SK-N-SH treated with all-trans-retinoic acid at 6 μM for 48 hours (cell line): ENCODE measurements around the gene AEBP1.

Source experiments
- ARNTL ChIP-seq: fragments of 450-650 bp; formaldehyde crosslinking; IDR thresholded peaks from 2 replicates; pipeline ENCODE4 v1.5.0; 2020; ENCODE audit warnings: low read depth, mild to moderate bottlenecking, moderate library complexity, borderline replicate concordance
- ISL1 ChIP-seq: fragments of 250-450 bp; sonication (Bioruptor Pico); IDR thresholded peaks from 2 replicates; pipeline ENCODE4 v2.1.2; 2022; ENCODE audit warnings: mild to moderate bottlenecking, moderate library complexity
- OSR1 ChIP-seq: fragments of 250-450 bp; sonication (Bioruptor Pico); IDR thresholded peaks from 2 replicates; pipeline ENCODE4 v1.8.0; 2022; ENCODE audit warnings: moderate library complexity, mild to moderate bottlenecking, inconsistent platforms
- PPARA ChIP-seq: fragments of 250-450 bp; sonication (Bioruptor Pico); IDR thresholded peaks from 2 replicates; pipeline ENCODE4 v1.5.0; 2020; ENCODE audit warnings: mild to moderate bottlenecking, borderline replicate concordance
- RARB ChIP-seq: fragments of 250-450 bp; sonication (Bioruptor Pico); IDR thresholded peaks from 2 replicates; pipeline ENCODE4 v1.8.0; 2021; ENCODE audit warnings: mild to moderate bottlenecking, moderate library complexity
- SNAI2 ChIP-seq: fragments of 250-450 bp; sonication (Bioruptor Pico); IDR thresholded peaks from 2 replicates; pipeline ENCODE4 v1.5.0; 2020; ENCODE audit warnings: mild to moderate bottlenecking, moderate library complexity
- TCF4 ChIP-seq: fragments of 250-450 bp; sonication (Bioruptor Pico); IDR thresholded peaks from 2 replicates; pipeline ENCODE4 v1.8.0; 2021; ENCODE audit warnings: mild to moderate bottlenecking, moderate library complexity, borderline replicate concordance
- TOX ChIP-seq: fragments of 250-450 bp; sonication (Bioruptor Pico); IDR thresholded peaks from 2 replicates; pipeline ENCODE4 v1.8.0; 2021; ENCODE audit warnings: mild to moderate bottlenecking, moderate library complexity, borderline replicate concordance
- ZFP30 ChIP-seq: fragments of 450-650 bp; formaldehyde crosslinking; IDR thresholded peaks from 2 replicates; pipeline ENCODE4 v1.5.0; 2022; ENCODE audit warnings: mild to moderate bottlenecking, moderate library complexity
- ZNF565 ChIP-seq: fragments of 450-650 bp; formaldehyde crosslinking; conservative IDR thresholded peaks from 2 replicates; pipeline ENCODE4 v1.5.0; 2020; ENCODE audit warnings: low read depth, mild to moderate bottlenecking, moderate library complexity
- TF ChIP-seq, protein P1 (sequence below): fragments of 250-450 bp; sonication (Bioruptor Pico); IDR thresholded peaks from 2 replicates; pipeline ENCODE4 v1.8.0; 2021; ENCODE audit warnings: low read depth, mild to moderate bottlenecking, moderate library complexity, borderline replicate concordance
- TF ChIP-seq, protein P2 (sequence below): fragments of 250-450 bp; sonication (Bioruptor Pico); IDR thresholded peaks from 2 replicates; pipeline ENCODE4 v1.5.1; 2020; ENCODE audit warnings: low read depth, mild to moderate bottlenecking, moderate library complexity
- TF ChIP-seq, protein P3 (sequence below): fragments of 250-450 bp; sonication (Bioruptor Pico); IDR thresholded peaks from 2 replicates; pipeline ENCODE4 v1.8.0; 2020; ENCODE audit warnings: mild to moderate bottlenecking, moderate library complexity, borderline replicate concordance

DNA sequence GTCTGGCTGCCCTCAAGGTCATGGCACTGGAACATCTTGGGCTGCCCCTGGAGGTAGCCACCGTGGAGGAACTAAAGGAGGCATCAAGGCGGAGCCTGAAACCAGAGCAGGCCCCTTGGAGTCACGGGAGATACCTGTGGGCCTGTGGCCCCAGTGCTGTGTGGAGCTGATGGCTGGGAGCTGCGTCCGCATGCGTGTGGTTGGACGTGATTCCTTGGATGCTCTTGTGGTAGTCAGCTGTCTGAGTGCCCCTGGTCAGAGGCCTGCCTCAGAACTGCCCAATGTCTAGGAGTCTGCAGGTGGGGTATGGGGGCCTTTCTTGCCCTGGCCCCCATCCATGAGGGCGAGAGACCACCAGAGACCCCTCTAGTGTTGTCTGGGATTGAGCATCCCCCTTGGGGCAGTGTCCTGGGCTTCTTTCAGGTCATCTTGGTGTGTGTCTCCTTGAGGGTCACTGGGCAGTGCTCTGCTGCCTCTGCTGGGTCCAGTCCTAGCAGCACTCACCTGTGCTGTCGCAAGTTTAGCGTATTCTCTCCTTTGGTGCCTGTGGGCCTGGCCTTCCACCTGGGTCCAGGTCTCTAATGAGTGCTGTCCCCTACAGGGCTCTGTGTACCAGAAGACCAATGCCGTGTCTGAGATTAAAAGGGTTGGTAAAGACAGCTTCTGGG lies 46.8 kb upstream of the AEBP1 start:
- no peak for TF ChIP-seq ARNTL (CRISPR knock-in tag)
- no peak for TF ChIP-seq ZFP30
- no peak for TF ChIP-seq ZNF565 (CRISPR knock-in tag)
- TF ChIP-seq, protein P1, sequence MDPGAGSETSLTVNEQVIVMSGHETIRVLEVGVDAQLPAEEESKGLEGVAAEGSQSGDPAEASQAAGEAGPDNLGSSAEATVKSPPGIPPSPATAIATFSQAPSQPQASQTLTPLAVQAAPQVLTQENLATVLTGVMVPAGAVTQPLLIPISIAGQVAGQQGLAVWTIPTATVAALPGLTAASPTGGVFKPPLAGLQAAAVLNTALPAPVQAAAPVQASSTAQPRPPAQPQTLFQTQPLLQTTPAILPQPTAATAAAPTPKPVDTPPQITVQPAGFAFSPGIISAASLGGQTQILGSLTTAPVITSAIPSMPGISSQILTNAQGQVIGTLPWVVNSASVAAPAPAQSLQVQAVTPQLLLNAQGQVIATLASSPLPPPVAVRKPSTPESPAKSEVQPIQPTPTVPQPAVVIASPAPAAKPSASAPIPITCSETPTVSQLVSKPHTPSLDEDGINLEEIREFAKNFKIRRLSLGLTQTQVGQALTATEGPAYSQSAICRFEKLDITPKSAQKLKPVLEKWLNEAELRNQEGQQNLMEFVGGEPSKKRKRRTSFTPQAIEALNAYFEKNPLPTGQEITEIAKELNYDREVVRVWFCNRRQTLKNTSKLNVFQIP: no peak
- TF ChIP-seq TCF4 (CRISPR knock-in tag): no peak
- no peak for TF ChIP-seq PPARA (CRISPR knock-in tag)
- no peak for TF ChIP-seq SNAI2
- TF ChIP-seq, protein P2, sequence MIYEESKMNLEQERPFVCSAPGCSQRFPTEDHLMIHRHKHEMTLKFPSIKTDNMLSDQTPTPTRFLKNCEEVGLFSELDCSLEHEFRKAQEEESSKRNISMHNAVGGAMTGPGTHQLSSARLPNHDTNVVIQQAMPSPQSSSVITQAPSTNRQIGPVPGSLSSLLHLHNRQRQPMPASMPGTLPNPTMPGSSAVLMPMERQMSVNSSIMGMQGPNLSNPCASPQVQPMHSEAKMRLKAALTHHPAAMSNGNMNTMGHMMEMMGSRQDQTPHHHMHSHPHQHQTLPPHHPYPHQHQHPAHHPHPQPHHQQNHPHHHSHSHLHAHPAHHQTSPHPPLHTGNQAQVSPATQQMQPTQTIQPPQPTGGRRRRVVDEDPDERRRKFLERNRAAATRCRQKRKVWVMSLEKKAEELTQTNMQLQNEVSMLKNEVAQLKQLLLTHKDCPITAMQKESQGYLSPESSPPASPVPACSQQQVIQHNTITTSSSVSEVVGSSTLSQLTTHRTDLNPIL (CRISPR knock-in tag): no peak
- TF ChIP-seq, protein P3, sequence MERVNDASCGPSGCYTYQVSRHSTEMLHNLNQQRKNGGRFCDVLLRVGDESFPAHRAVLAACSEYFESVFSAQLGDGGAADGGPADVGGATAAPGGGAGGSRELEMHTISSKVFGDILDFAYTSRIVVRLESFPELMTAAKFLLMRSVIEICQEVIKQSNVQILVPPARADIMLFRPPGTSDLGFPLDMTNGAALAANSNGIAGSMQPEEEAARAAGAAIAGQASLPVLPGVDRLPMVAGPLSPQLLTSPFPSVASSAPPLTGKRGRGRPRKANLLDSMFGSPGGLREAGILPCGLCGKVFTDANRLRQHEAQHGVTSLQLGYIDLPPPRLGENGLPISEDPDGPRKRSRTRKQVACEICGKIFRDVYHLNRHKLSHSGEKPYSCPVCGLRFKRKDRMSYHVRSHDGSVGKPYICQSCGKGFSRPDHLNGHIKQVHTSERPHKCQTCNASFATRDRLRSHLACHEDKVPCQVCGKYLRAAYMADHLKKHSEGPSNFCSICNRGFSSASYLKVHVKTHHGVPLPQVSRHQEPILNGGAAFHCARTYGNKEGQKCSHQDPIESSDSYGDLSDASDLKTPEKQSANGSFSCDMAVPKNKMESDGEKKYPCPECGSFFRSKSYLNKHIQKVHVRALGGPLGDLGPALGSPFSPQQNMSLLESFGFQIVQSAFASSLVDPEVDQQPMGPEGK: no peak
- no peak for TF ChIP-seq RARB
- no peak for TF ChIP-seq ISL1 (CRISPR knock-in tag)
- TF ChIP-seq OSR1 (CRISPR knock-in tag): no peak
- TF ChIP-seq TOX (CRISPR knock-in tag): no peak
